Measurements from ENCODE around the gene DGKI. TPM values are rescaled to one million over a fixed set of nuclear protein-coding genes. Genes with fewer than 3 reads are reported as not detected.

Gene DGKI
- total and polyA plus RNA-seq, 9 of the 15 experiments (the other 6 are each of a cell fraction or from before 2014, with no cell fraction given): 0.11 to 0.54 (median 0.15) TPM; not detected in 5

DNA sequence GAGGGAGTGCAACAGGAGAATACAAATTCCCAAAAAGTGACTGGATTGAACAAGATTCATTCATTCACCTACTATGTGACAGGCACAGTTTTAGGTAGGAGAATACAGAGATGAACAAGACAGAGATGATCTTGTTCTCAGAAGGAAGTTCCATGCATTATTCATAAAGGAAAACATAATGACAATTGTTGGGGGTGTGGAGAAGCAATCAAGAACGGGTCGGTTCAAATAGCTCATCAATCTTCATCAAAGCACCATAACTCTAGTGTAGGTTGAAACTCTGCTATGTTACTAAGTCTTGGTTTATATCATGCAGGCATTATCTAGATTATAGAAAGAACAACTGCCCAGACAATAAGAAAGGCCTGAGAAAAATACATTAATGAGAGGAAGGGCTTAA lies 243.7 kb downstream of the DGKI start (continued):
- TF ChIP-seq ZNF311 (CRISPR knock-in tag; IDR thresholded peaks at IDR 0.05) (no peak), FOS (IDR thresholded peaks at IDR 0.05; ENCODE audit: extremely low read depth, insufficient read length) (no peak)
- TF ChIP-seq, protein P1, sequence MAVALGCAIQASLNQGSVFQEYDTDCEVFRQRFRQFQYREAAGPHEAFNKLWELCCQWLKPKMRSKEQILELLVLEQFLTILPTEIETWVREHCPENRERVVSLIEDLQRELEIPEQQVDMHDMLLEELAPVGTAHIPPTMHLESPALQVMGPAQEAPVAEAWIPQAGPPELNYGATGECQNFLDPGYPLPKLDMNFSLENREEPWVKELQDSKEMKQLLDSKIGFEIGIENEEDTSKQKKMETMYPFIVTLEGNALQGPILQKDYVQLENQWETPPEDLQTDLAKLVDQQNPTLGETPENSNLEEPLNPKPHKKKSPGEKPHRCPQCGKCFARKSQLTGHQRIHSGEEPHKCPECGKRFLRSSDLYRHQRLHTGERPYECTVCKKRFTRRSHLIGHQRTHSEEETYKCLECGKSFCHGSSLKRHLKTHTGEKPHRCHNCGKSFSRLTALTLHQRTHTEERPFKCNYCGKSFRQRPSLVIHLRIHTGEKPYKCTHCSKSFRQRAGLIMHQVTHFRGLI (CRISPR knock-in tag; IDR thresholded peaks at IDR 0.05): no peak

DNA sequence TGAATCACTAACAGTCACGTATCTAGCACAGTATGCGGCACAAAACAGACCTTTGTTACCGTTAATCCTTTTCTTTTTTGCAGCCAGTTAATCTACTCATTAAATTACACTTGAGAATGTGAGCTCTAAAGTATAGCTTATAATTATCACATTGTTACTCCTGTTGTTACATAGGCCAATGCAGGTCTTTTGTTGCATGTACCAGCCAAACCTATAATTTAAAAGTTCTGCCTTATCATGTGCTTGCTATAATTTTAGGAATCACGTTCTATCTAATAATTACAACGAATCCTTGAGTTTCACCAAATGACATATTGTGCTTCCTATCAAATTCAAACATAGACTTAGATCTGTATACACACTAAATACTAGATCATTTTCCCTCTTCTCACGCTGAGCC lies 245.1 kb downstream of the DGKI start:
- H3K4me1 ChIP-seq (replicated peaks in 1 of 2; ENCODE audit: control insufficient read depth in 2 of 2, insufficient read depth in 2 of 2, low read length in 2 of 2): no peaks in the 10 kb centered on the region
- H3K9me3 ChIP-seq (replicated peaks; ENCODE audit: control insufficient read depth, insufficient read depth, low read depth, low read length): no peaks in the 10 kb centered on the region
- in situ Hi-C loops (cut with MboI) (no loop called here), intact Hi-C loops (cut with micrococcal nuclease) (loop anchor here (2.0 kb wide), 1 partner anchor 1137 kb away; no protein-coding TSS in a partner anchor)
- FAIRE-seq: no peak
- CTCF ChIA-PET (ENCODE audit: low intra/inter-chr PET ratio): interaction anchor here (0.6 kb wide), 1 partner anchor 23 kb away, joined by 3 read pairs; no protein-coding TSS in a partner anchor
- no peak overlapping the region for H3K9ac ChIP-seq (ENCODE audit: insufficient read depth in 1 of 2, low read depth in 2 of 2, low read length in 2 of 2)
- 3% methylated on average over 6 of the region's 6 CpGs for WGBS (ENCODE audit: insufficient coverage, low coverage, missing lambda C conversion rate)
- ATAC-seq: no peak
- no peaks in the 10 kb centered on the region for H4K20me1 ChIP-seq (replicated peaks; ENCODE audit: control insufficient read depth, insufficient read depth, low read length)
- H3K9me1 ChIP-seq (ENCODE audit: control insufficient read depth, insufficient read depth, low read length): no peaks in the 10 kb centered on the region
- DNase-seq (ENCODE audit: extremely low read depth in 1 of 4, low spot score in 3 of 4): no peak
- TF ChIP-seq BRD9 (IDR thresholded peaks at IDR 0.05; ENCODE audit: low read depth, partially characterized antibody): no peak
- TF ChIP-seq, protein P2, sequence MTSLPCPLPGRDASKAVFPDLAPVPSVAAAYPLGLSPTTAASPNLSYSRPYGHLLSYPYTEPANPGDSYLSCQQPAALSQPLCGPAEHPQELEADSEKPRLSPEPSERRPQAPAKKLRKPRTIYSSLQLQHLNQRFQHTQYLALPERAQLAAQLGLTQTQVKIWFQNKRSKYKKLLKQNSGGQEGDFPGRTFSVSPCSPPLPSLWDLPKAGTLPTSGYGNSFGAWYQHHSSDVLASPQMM (CRISPR knock-in tag; IDR thresholded peaks at IDR 0.05): 0 out of 2 replicates have a peak, but pooled peaks have one; percentile 12
- BruUV-seq (replicated peaks): no TSS peak
- no peaks in the 10 kb centered on the region for H3K36me3 ChIP-seq (ENCODE audit: control insufficient read depth, insufficient read depth, low read length)
- H3K27me3 ChIP-seq (ENCODE audit: control insufficient read depth in 2 of 2, insufficient read depth in 2 of 2, low read length in 2 of 2): no peaks in the 10 kb centered on the region
- H3K4me3 ChIP-seq: no peak overlapping the region
- H2AFZ ChIP-seq (ENCODE audit: low read depth, low read length): no peak overlapping the region
- H3K27ac ChIP-seq (ENCODE audit: extremely low read depth, low read depth, low read length): no peak overlapping the region
- H3K4me2 ChIP-seq (ENCODE audit: insufficient read depth, low read length): no peak overlapping the region
- H3K79me2 ChIP-seq (ENCODE audit: control insufficient read depth, insufficient read depth, low read length): no peaks in the 10 kb centered on the region
- POLR2A ChIA-PET: interaction anchor here (0.8 kb wide), 1 partner anchor 22 kb away, joined by 3 read pairs; no protein-coding TSS in a partner anchor
